Measurements from ENCODE around the gene SYNPR. TPM values are rescaled to one million over a fixed set of nuclear protein-coding genes. Genes with fewer than 3 reads are reported as not detected.
"Not testable (repeated sequence)": the region's sequence is repeated elsewhere in the genome, so short reads cannot be mapped to it uniquely, and the experiment has no call there.

Gene SYNPR
- total RNA-seq, 2 donors from 2014 or later: not detected

DNA sequence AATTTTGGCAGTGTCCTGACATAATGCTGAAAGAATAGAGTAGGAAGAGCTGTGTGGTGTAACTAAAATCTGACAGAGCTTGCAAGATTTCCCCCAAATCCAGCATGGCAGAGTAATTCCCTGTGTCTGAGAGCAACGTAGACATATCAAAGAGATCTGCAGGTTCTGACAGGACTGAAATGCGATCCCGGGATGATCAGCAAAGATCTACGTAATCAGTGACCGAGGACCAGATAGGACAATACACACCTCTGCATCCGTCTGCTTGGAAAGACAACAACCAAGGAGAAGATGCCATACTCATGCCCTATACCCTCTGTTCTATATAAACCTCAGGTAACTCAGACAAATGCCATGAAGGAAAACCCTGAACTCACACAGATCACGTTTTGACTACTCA is 26.6 kb upstream of the SYNPR start:
- no peak overlapping the region for H3K4me3 ChIP-seq
- TF ChIP-seq, protein P1, sequence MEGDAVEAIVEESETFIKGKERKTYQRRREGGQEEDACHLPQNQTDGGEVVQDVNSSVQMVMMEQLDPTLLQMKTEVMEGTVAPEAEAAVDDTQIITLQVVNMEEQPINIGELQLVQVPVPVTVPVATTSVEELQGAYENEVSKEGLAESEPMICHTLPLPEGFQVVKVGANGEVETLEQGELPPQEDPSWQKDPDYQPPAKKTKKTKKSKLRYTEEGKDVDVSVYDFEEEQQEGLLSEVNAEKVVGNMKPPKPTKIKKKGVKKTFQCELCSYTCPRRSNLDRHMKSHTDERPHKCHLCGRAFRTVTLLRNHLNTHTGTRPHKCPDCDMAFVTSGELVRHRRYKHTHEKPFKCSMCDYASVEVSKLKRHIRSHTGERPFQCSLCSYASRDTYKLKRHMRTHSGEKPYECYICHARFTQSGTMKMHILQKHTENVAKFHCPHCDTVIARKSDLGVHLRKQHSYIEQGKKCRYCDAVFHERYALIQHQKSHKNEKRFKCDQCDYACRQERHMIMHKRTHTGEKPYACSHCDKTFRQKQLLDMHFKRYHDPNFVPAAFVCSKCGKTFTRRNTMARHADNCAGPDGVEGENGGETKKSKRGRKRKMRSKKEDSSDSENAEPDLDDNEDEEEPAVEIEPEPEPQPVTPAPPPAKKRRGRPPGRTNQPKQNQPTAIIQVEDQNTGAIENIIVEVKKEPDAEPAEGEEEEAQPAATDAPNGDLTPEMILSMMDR (IDR thresholded peaks at IDR 0.05): no peak
- H3K27me3 ChIP-seq (replicated peaks; ENCODE audit: insufficient read depth): no peaks in the 10 kb centered on the region
- no peaks in the 10 kb centered on the region for H3K4me1 ChIP-seq (ENCODE audit: control insufficient read depth in 1 of 2, low read depth in 2 of 2)
- no peaks in the 10 kb centered on the region for H3K9me3 ChIP-seq
- DNase-seq (ENCODE audit: low spot score) (no peak), ATAC-seq (ENCODE audit: insufficient number of reproducible peaks, low FRiP score, low read depth) (no peak)
- H3K36me3 ChIP-seq: no peaks in the 10 kb centered on the region
- H3K27ac ChIP-seq: no peak overlapping the region

DNA sequence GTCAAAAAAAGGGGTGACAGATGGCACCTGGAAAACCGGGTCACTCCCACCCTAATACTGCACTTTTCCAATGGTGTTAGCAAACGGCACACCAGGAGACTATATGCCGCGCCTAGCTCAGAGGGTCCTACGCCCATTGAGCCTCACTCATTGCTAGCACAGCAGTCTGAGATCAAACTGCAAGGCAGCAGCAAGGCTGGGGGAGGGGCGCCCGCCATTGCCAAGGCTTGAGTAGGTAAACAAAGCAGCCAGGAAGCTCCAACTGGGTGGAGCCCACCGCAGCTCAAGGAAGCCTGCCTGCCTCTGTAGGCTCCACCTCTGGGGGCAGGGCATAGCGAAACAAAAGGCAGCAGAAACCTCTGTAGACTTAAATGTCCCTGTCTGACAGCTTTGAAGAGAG is 22.3 kb upstream of the SYNPR start:
- H3K27me3 ChIP-seq (replicated peaks; ENCODE audit: insufficient read depth); H3K4me1 ChIP-seq (ENCODE audit: control insufficient read depth in 1 of 2, low read depth in 2 of 2); H3K27ac ChIP-seq; H3K9me3 ChIP-seq; H3K36me3 ChIP-seq; DNase-seq (ENCODE audit: low spot score); ATAC-seq (ENCODE audit: insufficient number of reproducible peaks, low FRiP score, low read depth); H3K4me3 ChIP-seq: not testable (repeated sequence)

DNA sequence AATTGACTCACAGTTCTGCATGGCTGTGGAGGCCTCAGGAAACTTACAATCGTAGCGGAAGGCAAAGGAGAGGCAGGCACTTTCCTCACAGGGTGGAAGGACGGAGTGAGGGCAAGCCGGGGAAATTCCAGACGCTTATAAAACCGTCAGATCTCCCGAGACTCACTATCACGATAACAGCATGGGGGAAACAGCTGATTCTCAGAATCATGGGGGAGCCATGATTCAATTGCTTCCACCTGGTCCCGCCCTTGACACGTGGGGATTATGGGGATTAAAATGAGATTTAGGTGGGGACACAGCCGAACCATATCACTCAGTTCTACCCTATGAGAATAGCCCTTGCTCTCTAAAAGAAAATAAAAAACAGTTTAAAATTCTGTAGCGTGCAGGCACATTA is 13.4 kb upstream of the SYNPR start:
- Histone ChIP-seq H3K4me3 (no peak overlapping the region), H3K36me3 (no peaks in the 10 kb centered on the region), H3K9me3 (no peaks in the 10 kb centered on the region), H3K4me1 (ENCODE audit: control insufficient read depth in 1 of 2, low read depth in 2 of 2) (no peaks in the 10 kb centered on the region), H3K27me3 (replicated peaks; ENCODE audit: insufficient read depth) (no peaks in the 10 kb centered on the region), H3K27ac (no peak overlapping the region)
- DNase-seq (ENCODE audit: low spot score): no peak
- TF ChIP-seq, protein P1 (IDR thresholded peaks at IDR 0.05): no peak
- ATAC-seq (ENCODE audit: insufficient number of reproducible peaks, low FRiP score, low read depth): no peak

DNA sequence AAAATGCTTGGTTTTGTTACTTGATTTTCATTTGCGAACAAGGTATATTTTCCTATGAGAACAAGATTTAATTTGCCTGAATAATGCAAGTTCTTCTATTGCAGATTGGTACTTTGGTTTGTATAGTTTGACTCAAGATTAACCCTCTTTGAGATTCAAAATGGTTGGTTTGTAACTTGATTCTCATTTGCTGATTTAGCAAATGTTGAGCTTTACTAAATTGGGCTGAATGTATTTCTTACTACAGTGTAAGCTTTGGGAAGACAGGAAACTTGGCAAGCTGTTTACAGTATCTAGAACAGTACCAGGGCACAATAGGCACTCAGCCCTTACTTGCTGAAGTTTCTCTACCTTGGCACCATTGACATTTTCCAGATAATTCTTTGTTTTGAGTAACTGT is 3.7 kb upstream of the SYNPR start:
- no peaks in the 10 kb centered on the region for H3K36me3 ChIP-seq
- no peak for ATAC-seq (ENCODE audit: insufficient number of reproducible peaks, low FRiP score, low read depth)
- DNase-seq (ENCODE audit: low spot score): no peak
- H3K27me3 ChIP-seq (replicated peaks; ENCODE audit: insufficient read depth): no peaks in the 10 kb centered on the region
- H3K4me3 ChIP-seq: no peak overlapping the region
- no peak overlapping the region for H3K27ac ChIP-seq
- TF ChIP-seq, protein P1 (IDR thresholded peaks at IDR 0.05): no peak
- no peaks in the 10 kb centered on the region for H3K9me3 ChIP-seq
- no peaks in the 10 kb centered on the region for H3K4me1 ChIP-seq (ENCODE audit: control insufficient read depth in 1 of 2, low read depth in 2 of 2)

DNA sequence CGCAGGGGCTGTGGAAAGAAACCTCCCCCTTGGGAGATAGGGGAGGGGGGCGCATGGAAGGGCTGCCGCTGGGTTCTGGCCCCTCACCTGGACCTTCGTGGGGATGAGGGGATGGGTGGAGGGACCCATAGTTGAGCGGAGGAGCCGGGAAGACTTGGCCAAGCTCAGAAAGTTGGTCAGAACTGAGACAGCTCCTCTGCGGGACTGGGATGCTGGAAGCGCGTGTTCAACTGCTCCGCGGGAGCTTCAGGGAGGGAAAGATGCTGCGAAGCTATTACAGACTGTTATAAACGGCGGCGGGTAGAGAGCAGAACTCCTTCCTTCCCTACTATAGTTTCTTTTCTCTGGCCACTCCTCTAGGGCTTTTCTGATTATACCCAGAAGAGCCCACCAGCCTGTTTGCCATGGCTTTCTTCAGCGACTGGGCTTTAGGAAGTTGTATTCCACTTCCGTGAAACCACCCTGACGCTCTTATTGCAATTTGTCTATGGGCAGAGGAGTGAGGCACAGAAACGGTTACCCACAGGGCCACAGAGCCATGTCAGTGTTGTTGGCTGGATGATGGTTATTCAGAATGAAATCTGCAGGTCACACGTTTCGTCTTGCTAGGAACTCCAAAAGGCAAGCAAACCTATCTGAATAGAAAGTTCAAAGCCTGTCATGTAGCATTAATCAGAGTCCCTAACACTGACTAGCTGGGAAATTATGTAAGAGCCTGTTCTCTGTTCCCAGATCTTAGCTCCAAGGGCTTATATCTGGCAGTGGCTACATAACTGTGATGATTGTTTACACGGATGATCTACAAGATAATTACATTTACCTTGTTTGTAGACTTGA is 1.1 kb downstream of the SYNPR start:
- TF ChIP-seq, protein P1 (IDR thresholded peaks at IDR 0.05): no peak
- DNase-seq (ENCODE audit: low spot score): no peak
- ATAC-seq (ENCODE audit: insufficient number of reproducible peaks, low FRiP score, low read depth): no peak
- H3K4me3 ChIP-seq: no peak overlapping the region
- H3K36me3 ChIP-seq: no peaks in the 10 kb centered on the region
- no peaks in the 10 kb centered on the region for H3K4me1 ChIP-seq (ENCODE audit: control insufficient read depth in 1 of 2, low read depth in 2 of 2)
- H3K9me3 ChIP-seq: no peaks in the 10 kb centered on the region
- H3K27ac ChIP-seq: no peak overlapping the region
- no peaks in the 10 kb centered on the region for H3K27me3 ChIP-seq (replicated peaks; ENCODE audit: insufficient read depth)

DNA sequence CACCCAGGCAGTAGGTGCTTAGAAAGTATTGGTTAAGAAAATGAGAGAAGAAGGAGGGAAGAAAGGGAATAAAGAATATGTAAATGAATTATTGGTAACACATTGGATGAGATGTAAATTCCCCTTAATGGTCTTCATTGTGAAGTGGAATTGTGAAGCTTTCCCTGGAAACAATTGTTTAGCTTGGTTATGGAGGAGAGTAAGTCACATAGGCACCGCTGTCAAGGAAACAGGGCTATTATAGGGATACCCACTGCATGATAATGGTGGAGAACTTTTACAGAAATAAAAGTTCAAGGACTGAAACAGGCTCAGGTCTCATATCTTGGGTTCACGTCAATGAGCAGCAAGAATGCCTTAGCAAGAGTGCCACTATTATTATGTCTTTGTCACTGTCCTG is 9.5 kb downstream of the SYNPR start:
- Histone ChIP-seq H3K9me3 (no peaks in the 10 kb centered on the region), H3K27ac (no peak overlapping the region), H3K27me3 (replicated peaks; ENCODE audit: insufficient read depth) (no peaks in the 10 kb centered on the region), H3K4me1 (ENCODE audit: control insufficient read depth in 1 of 2, low read depth in 2 of 2) (no peaks in the 10 kb centered on the region), H3K4me3 (no peak overlapping the region), H3K36me3 (no peaks in the 10 kb centered on the region)
- ATAC-seq (ENCODE audit: insufficient number of reproducible peaks, low FRiP score, low read depth) (no peak), DNase-seq (ENCODE audit: low spot score) (no peak)
- TF ChIP-seq, protein P1 (IDR thresholded peaks at IDR 0.05): no peak
